Neural cell (in vitro differentiated cells): Measurements from ENCODE around the gene SLC35E4.

Experiments
- EP300 ChIP-seq: fragments of 450-650 bp; conservative IDR thresholded peaks from 2 replicates; pipeline ENCODE4 v1.6.1; 2014; ENCODE audit warnings: antibody characterized with exemption, mild to moderate bottlenecking, moderate library complexity; ENCODE audit not compliant: poor library complexity, severe bottlenecking
- MXI1 ChIP-seq: fragments of 450-650 bp; conservative IDR thresholded peaks from 2 replicates; pipeline ENCODE4 v1.6.1; 2014; ENCODE audit warnings: antibody characterized with exemption, mild to moderate bottlenecking; ENCODE audit not compliant: poor library complexity, severe bottlenecking
- RAD21 ChIP-seq: fragments of 450-650 bp; conservative IDR thresholded peaks from 2 replicates; pipeline ENCODE4 v1.6.1; 2014; ENCODE audit warnings: antibody characterized with exemption, mild to moderate bottlenecking, moderate library complexity
- TAF1 ChIP-seq: IDR thresholded peaks from 2 replicates; pipeline ENCODE4 v1.6.1; 2012; ENCODE audit warnings: low read depth
- TF ChIP-seq, protein P1 (sequence below): fragments of 450-650 bp; IDR thresholded peaks from 2 replicates; pipeline ENCODE4 v1.5.1; 2014; ENCODE audit warnings: antibody characterized with exemption, mild to moderate bottlenecking, moderate library complexity; ENCODE audit not compliant: poor library complexity, severe bottlenecking

DNA sequence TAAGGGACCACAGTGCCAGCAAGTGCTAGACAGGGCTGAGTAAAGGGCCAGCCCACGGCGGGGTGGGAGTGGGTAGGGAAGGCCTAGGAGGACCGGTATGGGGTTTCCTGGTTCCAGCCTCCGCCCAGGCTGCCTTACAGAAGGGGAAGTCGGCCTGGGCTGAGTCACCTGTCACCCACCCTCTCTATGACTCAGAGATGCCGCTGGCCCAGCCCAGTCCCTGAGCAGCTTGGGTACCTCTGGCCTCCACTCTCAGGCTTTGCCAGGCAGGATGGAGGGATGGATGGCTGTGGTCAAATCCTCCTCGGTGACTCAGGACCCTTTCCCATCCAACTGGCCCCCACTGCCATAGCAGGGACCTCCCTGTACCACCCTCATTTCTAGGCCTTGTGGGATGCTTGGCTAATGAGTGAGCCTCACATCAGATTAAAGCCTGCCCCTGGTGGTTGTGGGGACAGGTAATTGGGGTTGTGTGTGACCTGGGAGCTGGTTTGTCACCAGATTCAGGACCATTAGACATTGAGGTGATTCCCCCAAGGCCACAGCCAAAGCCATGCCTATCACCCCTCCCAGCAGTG, 13.9 kb downstream of the SLC35E4 start:
- TF ChIP-seq, protein P1, sequence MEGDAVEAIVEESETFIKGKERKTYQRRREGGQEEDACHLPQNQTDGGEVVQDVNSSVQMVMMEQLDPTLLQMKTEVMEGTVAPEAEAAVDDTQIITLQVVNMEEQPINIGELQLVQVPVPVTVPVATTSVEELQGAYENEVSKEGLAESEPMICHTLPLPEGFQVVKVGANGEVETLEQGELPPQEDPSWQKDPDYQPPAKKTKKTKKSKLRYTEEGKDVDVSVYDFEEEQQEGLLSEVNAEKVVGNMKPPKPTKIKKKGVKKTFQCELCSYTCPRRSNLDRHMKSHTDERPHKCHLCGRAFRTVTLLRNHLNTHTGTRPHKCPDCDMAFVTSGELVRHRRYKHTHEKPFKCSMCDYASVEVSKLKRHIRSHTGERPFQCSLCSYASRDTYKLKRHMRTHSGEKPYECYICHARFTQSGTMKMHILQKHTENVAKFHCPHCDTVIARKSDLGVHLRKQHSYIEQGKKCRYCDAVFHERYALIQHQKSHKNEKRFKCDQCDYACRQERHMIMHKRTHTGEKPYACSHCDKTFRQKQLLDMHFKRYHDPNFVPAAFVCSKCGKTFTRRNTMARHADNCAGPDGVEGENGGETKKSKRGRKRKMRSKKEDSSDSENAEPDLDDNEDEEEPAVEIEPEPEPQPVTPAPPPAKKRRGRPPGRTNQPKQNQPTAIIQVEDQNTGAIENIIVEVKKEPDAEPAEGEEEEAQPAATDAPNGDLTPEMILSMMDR, result no peak
- TF ChIP-seq EP300 (no peak), MXI1 (no peak), TAF1 (no peak), RAD21 (no peak)
